Measurements from ENCODE around the gene VTA1. TPM values are rescaled to one million over a fixed set of nuclear protein-coding genes. Genes with fewer than 3 reads are reported as not detected.

The VTA1 gene
- total RNA-seq, 1 experiment from 2014 or later: 67.8 TPM

DNA sequence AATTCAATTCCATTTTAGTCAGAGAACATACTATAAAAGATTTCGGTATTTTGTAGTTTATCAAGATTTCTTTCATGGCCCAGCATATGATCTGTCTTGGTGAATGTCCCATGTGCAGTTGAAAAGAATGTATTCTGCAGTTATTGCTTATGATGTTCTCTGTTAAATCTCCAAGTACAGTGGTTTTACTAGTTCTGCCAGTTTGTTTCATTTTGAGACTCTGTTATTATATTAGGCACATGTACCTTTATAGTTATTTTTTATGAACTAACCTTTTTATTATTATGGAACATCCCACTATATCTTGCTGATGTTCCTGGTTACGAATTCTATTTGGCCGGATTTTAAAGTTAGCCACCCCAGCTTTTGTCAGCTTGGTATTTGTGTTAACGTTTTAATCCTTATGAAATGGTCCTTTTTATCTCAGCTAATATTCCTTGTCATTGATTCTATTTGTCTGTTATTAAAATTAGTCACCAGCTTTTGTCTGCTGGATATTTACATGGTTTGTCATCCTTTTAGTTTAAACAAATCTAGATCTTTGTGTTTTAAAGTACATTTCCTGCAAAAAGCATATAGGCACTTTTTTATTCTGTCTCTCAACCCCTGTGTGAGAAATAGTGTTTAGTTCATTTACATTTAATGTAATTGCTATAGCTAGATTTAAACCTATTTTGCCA is 48.9 kb downstream of the VTA1 start:
- Histone ChIP-seq H3K9ac (ENCODE audit: low read length) (no peak overlapping the region), H2AFZ (ENCODE audit: low read depth, low read length, poor library complexity, severe bottlenecking) (no peak overlapping the region), H3K9me2 (ENCODE audit: insufficient read depth) (no peaks in the 10 kb centered on the region), H3K27ac (ENCODE audit: low read depth, low read length) (no peak overlapping the region), H3K4me2 (ENCODE audit: low read length) (no peak overlapping the region), H3K79me2 (ENCODE audit: insufficient read depth, low read length) (peaks cover 72% of the 10 kb centered on the region), H3K4me3 (replicated peaks in 1 of 2; ENCODE audit: low read depth in 1 of 2, low read length in 2 of 2) (no peak overlapping the region), H3K27me3 (ENCODE audit: insufficient read depth, low read length) (no peaks in the 10 kb centered on the region), H4K20me1 (ENCODE audit: insufficient read depth) (peaks cover 4% of the 10 kb centered on the region; the same call in 1 of the 2 replicates), H3K9me3 (ENCODE audit: control insufficient read depth in 1 of 2, insufficient read depth in 1 of 2, low read depth in 1 of 2, low read length in 2 of 2) (no peaks in the 10 kb centered on the region), H3K4me1 (ENCODE audit: control insufficient read depth in 1 of 2, insufficient read depth in 2 of 2, low read length in 2 of 2) (no peaks in the 10 kb centered on the region), H3K36me3 (ENCODE audit: control insufficient read depth in 1 of 2, insufficient read depth in 2 of 2, low read length in 2 of 2) (peaks cover 6 to 9% of the 10 kb centered on the region in 2 experiments; a peak in 1 of 4 replicates)
- ATAC-seq (no peak), DNase-seq (ENCODE audit: low read depth, low spot score) (no peak)
- TF ChIP-seq ELF1 (IDR thresholded peaks at IDR 0.05; ENCODE audit: borderline replicate concordance, low read depth) (no peak), ZNF274 (IDR thresholded peaks at IDR 0.05; ENCODE audit: low read depth, low read length) (no peak), TCF7L2 (IDR thresholded peaks at IDR 0.05; ENCODE audit: borderline replicate concordance, extremely low read depth, insufficient read depth, insufficient read length) (no peak), FOSL1 (IDR thresholded peaks at IDR 0.05; ENCODE audit: low read depth) (no peak), EZH2 (IDR thresholded peaks at IDR 0.05) (no peak), POLR2A (IDR thresholded peaks at IDR 0.05; ENCODE audit: borderline replicate concordance, extremely low read depth, insufficient read depth, insufficient read length) (no peak), RAD21 (IDR thresholded peaks at IDR 0.05; ENCODE audit: low read depth) (no peak), SIN3A (IDR thresholded peaks at IDR 0.05; ENCODE audit: low read depth) (no peak), EGR1 (IDR thresholded peaks at IDR 0.05; ENCODE audit: low read depth) (no peak), CEBPB (IDR thresholded peaks at IDR 0.05; ENCODE audit: low read depth) (no peak), YY1 (IDR thresholded peaks at IDR 0.05; ENCODE audit: extremely low read depth, insufficient replicate concordance, low read depth, low read length) (no peak), SP1 (IDR thresholded peaks at IDR 0.05; ENCODE audit: low read depth) (no peak)
- TF ChIP-seq, protein P1, sequence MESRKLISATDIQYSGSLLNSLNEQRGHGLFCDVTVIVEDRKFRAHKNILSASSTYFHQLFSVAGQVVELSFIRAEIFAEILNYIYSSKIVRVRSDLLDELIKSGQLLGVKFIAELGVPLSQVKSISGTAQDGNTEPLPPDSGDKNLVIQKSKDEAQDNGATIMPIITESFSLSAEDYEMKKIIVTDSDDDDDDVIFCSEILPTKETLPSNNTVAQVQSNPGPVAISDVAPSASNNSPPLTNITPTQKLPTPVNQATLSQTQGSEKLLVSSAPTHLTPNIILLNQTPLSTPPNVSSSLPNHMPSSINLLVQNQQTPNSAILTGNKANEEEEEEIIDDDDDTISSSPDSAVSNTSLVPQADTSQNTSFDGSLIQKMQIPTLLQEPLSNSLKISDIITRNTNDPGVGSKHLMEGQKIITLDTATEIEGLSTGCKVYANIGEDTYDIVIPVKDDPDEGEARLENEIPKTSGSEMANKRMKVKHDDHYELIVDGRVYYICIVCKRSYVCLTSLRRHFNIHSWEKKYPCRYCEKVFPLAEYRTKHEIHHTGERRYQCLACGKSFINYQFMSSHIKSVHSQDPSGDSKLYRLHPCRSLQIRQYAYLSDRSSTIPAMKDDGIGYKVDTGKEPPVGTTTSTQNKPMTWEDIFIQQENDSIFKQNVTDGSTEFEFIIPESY (IDR thresholded peaks at IDR 0.05; ENCODE audit: extremely low read depth, insufficient replicate concordance, low read length): no peak
- BruUV-seq (replicated peaks): no TSS peak
- ChIA-PET RAD21 (ENCODE audit: low non-redundant PET in 1 of 2, low total read pairs in 2 of 2, uncharacterized antibody in 2 of 2, unreplicated experiment in 2 of 2) (no interaction called here), POLR2A (no interaction called here), CTCF (interaction anchor here (1.8 to 3.9 kb wide), 2 partner anchors 12 to 40 kb away, joined by 7 to 21 read pairs; no protein-coding TSS in a partner anchor)
- intact Hi-C loops (cut with micrococcal nuclease): no loop called here

All from HCT116 (cell line).